GM10266 (cell line): ENCODE data around the gene NUDCD2.
"Not testable (repeated sequence)": the region's sequence is repeated elsewhere in the genome, so short reads cannot be mapped to it uniquely, and the experiment has no call there.

ENCODE experiments used
- DNase-seq: peaks from one replicate; pipeline ENCODE4 v3.0.0; 2012; ENCODE audit errors: extremely low spot score
- TF ChIP-seq, protein P1 (sequence below): IDR thresholded peaks from 2 replicates; pipeline ENCODE4 v1.5.1; 2012; ENCODE audit warnings: mild to moderate bottlenecking, low read depth; ENCODE audit not compliant: control insufficient read depth, insufficient read depth; ENCODE audit errors: missing control alignments

Gene NUDCD2

GRCh38 chr5:163404364-163405173 lies 55.3 kb downstream of the NUDCD2 start:
- TF ChIP-seq, protein P1, sequence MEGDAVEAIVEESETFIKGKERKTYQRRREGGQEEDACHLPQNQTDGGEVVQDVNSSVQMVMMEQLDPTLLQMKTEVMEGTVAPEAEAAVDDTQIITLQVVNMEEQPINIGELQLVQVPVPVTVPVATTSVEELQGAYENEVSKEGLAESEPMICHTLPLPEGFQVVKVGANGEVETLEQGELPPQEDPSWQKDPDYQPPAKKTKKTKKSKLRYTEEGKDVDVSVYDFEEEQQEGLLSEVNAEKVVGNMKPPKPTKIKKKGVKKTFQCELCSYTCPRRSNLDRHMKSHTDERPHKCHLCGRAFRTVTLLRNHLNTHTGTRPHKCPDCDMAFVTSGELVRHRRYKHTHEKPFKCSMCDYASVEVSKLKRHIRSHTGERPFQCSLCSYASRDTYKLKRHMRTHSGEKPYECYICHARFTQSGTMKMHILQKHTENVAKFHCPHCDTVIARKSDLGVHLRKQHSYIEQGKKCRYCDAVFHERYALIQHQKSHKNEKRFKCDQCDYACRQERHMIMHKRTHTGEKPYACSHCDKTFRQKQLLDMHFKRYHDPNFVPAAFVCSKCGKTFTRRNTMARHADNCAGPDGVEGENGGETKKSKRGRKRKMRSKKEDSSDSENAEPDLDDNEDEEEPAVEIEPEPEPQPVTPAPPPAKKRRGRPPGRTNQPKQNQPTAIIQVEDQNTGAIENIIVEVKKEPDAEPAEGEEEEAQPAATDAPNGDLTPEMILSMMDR = no peak
- DNase-seq = no peak

GRCh38 chr5:163402007-163402406 lies 57.9 kb downstream of the NUDCD2 start:
- TF ChIP-seq, protein P1 = no peak
- no peak for DNase-seq

DNA sequence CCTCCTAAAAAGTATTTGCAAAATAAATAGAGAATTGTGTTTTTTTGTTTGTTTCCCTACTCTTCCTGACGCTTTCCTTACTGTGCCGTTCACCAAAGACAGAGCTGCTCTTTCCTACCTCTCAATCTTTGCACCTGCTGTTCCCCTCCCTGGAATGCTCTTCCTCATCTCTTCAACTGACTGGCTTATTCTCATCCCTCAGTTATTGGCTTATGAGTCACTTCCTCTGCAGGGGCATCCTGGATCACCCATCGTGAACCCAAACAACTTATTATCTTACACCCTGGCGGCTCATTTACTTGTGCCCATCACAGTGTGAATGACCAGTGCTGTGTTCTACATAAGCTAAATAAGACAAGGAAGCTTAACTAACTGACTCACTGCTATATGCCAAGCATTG lies 58.6 kb downstream of the NUDCD2 start:
- TF ChIP-seq, protein P1 = no peak
- DNase-seq = no peak

DNA sequence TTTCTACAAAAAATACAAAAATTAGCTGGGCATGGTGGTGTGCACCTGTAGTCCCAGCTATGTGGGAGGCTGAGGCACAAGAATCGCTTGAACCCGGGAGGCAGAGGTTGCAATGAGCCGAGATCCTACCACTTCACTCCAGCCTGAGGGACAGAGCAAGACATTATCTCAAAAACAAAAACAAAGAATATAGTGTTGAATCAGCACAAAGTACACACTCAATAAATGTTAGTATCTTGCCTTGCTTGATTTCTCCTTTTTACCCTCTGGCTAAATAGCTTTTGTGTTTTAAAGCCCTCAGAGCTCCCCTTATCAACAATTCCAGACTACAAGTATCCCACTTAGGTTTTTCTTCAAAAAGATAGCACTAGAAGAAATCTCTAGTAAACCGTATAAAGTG lies 60.0 kb downstream of the NUDCD2 start:
- no peak for DNase-seq
- TF ChIP-seq, protein P1 = no peak

DNA sequence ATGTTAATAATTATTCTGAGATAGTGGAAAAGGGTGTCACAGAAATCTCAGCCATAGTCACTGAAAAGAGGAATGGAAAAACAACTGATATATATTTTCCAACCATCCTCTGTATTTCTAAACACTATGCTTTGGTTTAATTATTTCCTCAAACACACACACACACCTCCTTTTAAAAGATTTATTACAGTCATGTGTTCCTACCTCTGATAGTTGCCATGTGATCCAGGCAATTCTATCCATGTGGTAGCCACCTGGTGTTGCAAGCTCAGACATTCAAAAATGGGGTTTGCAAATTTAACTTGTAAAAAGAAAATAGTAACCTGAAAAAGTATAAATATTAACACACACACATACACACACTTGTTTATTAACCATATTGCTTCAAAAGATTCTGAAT lies 62.5 kb downstream of the NUDCD2 start:
- TF ChIP-seq, protein P1 = no peak
- DNase-seq = no peak

DNA sequence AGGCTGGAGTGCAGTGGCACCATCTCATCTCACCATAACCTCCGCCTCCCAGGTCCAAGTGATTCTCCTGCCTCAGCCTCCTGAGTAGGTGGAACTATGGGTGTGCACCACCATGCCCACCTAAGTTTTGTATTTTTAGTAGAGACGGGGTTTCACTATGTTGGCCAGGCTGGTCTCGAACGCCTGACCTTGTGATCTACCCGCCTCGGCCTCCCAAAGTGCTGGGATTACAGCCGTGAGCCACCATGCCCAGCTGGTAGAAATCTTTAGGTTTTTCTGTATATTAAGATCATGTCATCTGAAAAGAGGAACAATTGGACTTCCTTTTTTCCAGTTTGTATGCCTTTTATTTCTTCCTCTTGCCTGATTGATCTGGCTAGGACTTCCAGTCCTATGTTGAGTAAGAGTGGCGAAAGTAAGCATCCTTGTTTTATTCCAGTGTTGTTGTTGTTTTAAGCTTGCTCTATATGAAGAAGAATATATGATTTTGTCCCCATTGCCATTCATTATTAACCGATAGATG lies 63.0 kb downstream of the NUDCD2 start:
- DNase-seq = not testable (repeated sequence)
